Measurements from ENCODE around the gene SCYGR2.

The SCYGR2 gene

DNA sequence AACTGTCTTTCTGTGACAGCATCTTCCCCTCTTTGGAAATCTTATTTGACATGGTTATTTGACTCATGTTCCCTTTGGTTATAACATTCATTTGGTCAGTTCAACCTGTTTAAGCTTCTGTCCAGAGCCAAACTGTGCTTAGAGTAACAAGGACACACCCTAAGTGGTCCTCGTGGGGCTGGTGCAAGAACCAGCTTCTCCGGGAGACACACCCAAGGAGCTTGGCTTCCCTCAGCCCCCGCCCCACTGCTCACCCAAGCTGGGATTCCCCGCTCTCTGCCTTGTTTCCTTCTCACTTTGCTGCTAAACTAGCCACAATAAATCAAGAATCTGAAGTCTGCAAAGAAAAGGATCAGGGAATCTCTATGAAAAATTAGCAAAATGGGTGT, 14.6 kb downstream of the SCYGR2 start:
- DNase-seq = no peak

GRCh38 chr2:227614246-227614645, 15.6 kb downstream of the SCYGR2 start:
- DNase-seq = no peak

- DNase-seq = no peak
These were observed 16.0 kb downstream of the SCYGR2 start, which contains the start of gene SCYGR3 for GRCh38 chr2:227614740-227615139. SCYGR3 (minus strand) TSS chr2:227614840; CDS start chr2:227614840, 0 bp downstream.

GRCh38 chr2:227615181-227615580, 16.5 kb downstream of the SCYGR2 start:
- no peak for DNase-seq

- no peak for DNase-seq
These were observed 17.2 kb downstream of the SCYGR2 start for GRCh38 chr2:227615906-227616305.

- no peak for DNase-seq
These were observed 17.9 kb downstream of the SCYGR2 start for GRCh38 chr2:227616631-227617030.

- no peak for DNase-seq
These were observed 18.9 kb downstream of the SCYGR2 start, which contains the start of gene SCYGR4 for GRCh38 chr2:227617316-227618230. SCYGR4 (plus strand) TSS chr2:227617498; CDS start chr2:227617498, 0 bp downstream.

DNA sequence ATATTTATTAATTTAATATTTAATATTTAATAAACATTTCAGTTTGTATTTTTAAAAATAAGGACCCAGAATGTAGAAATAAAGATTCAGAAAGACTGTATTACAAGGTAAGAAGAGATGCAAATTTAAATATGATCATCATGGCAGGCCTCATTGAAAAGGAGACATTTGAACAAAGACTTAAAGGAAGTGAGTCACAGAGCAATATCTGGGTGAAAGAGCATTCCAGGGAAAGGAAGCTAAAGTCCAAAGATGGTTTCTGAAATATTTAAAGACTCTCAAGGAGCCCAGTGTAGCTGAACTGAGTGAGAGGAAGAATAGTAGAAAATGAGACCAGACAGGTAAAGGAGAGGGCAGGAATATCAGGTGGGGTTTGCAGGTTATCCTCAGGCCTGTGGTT, 24.5 kb downstream of the SCYGR2 start:
- no peak for DNase-seq

- DNase-seq = no peak
These were observed 26.7 kb downstream of the SCYGR2 start for GRCh38 chr2:227625420-227625819.

DNA sequence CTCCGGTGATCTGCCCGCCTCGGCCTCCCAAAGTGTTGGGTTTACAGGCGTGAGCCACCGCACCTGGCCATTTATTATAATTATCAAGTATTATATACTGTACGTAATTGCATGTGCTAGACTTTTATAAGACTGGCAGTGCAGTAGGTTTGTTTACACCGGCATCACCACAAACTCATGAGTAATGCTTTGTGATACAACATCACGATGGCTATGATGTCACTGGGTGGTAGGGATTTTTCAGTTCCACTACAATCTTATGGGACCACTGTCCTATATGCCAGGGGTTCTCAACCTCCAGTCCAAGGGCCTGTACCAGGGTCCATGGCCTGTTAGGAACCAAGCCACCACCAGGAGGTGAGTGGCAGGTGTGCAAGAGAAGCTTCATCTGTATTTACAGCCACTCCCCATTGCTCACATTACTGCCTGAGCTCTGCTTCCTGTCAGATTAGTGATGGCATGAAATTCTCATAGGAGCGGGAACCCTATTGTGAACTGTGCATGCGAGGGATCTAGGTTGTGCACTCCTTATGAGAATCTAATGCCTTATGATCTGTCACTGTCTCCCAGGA, 28.0 kb downstream of the SCYGR2 start:
- DNase-seq = no peak

DNA sequence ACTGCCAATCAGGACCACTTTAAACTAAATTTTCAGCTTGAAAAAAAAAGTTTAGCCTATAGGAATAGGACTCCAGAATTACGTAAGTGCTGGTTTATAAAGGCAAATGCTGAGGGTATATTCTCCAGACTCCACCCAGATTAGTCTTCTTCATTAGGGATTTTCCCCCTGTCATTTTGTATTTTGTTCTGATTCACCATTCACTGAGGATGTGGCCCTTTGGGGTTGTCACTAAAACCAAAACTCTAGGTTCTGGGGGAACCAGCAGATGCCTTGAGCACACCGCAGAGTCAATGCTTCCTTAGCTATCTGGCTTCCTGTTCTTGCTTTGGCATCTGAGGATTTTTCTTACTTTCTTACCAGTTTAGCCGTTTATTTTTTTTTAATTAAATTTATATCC, 29.1 kb downstream of the SCYGR2 start:
- DNase-seq = no peak

GRCh38 chr2:227629435-227629834, 30.7 kb downstream of the SCYGR2 start:
- DNase-seq = no peak

- no peak for DNase-seq
These were observed 31.6 kb downstream of the SCYGR2 start for GRCh38 chr2:227630322-227630721.

DNA sequence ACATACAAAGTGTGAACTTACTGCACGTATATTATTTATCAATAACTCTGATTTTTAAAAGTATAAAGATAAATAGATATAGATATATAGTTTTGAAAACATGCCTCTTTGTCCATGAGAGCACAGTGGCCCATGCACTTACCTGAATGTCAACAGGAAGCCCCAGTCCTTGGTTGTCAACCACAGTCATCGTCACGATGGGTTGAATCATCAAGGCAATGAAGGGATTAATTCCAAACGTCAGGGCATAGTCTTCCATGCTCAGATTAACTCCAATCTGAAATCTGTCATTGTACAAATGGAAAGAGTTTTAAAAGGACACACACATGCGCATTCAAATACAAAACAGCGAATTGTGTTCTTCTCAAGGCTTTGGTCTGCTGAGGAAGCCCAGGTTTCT, 34.1 kb downstream of the SCYGR2 start:
- no peak for DNase-seq

DNA sequence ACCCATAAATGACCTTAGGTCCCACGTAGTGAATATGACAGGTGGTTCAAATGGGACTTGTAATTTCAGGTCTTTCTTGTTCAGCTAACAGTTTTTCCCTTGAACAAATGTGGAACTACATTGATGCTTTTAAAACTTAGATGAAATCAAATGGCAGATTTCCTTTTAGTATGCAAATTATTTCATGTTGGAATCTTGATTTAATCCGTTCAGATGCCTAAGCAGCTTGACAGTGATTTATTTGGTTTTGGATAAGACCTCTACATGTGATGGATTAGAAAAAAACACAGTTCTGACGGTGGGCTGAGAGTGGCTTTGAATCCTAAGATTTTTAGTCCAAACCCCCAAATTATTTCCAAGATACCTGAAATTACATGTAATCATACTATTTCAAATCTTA, 35.5 kb downstream of the SCYGR2 start:
- no peak for DNase-seq

- DNase-seq = no peak
These were observed 44.0 kb downstream of the SCYGR2 start for GRCh38 chr2:227642656-227643055.

DNA sequence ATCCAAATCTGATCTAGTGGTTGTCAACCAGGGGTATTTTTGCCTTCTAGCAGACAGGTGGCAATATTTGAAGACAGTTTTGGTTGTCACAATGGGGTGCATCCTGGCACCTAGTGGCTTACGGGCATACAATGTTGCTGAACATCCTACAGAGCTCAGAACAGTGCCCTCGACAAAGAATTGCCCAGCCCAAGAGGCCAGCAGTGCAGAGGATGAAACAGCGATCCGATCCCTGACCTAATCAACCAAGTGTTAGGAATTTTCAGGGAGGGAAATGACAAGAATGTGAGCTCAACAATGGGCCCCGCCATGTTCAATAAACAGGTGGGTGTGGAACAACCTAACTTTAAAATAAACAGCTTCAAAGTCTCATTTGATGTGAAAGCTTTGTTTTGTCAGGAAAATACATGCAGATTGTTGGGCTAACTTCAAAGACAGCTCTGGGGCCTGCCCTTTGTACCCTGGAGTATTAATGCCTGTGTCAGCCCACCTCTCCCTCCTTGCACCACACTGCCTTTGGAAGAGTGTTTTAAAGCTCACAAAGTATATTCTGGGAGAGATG, 45.4 kb downstream of the SCYGR2 start:
- no peak for DNase-seq

Data from NCI-H446 treated with DMSO at 0.1 percent for 48 hours (cell line).